ENCODE measurements around the gene C21orf91. TPM values are rescaled to one million over a fixed set of nuclear protein-coding genes. Genes with fewer than 3 reads are reported as not detected.

Gene C21orf91
- total RNA-seq, result 10 to 100 TPM in 1 of 4 donors, 1 to 10 TPM in 3; 6.0 to 12.9 (median 7.7) TPM

- no peak for TF ChIP-seq CTCF (IDR thresholded peaks at IDR 0.05; ENCODE audit: low read depth)
These were observed at the start of gene C21orf91 for GRCh38 chr21:17819114-17819876. TSS of gene C21orf91 (minus strand) at chr21:17819356. CDS start at chr21:17818318, 1,038 bp downstream.

- no peak for TF ChIP-seq CTCF (IDR thresholded peaks at IDR 0.05; ENCODE audit: low read depth)
These were observed 47.4 kb upstream of the C21orf91 start for GRCh38 chr21:17866590-17866989.

- no peak for TF ChIP-seq CTCF (IDR thresholded peaks at IDR 0.05; ENCODE audit: low read depth)
These were observed 40.5 kb upstream of the C21orf91 start for GRCh38 chr21:17859661-17860060.

DNA sequence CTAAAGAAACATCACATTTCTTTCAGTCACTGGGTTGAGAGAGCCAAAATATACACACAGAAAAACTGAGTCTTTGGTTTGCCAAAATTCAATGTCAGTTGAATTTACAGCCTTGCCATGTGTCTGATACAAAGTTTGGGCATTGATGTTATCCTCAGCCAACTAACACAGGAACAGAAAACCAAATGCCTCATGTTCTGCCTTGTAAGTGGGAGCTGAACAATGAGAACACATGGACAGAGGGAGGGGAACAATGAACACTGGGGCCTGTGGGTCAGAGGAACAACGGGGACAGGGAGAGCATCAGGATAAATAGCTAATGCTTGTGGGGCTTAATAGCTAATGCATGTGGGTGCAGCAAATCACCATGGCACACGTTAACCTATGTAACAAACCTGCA, 39.6 kb upstream of the C21orf91 start:
- TF ChIP-seq CTCF (IDR thresholded peaks at IDR 0.05; ENCODE audit: low read depth), result no peak

DNA sequence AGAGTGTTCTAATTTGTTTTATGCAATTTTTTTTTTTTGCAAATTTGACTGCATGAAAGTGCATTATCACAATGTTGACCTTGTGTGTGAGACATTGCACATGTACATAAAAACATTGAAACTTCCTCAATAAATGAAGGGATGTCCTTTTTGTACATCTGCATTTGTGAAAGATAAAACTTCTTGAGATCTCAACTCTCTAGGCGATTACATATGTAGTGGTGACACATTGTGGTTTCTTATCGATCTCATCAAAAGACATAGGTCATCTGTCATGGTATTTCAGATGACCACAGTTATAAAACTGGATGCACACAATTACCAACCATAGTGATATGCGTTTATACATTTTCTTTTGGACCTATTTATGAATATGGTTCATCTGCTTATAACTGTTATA, 35.6 kb upstream of the C21orf91 start:
- no peak for TF ChIP-seq CTCF (IDR thresholded peaks at IDR 0.05; ENCODE audit: low read depth)

- no peak for TF ChIP-seq CTCF (IDR thresholded peaks at IDR 0.05; ENCODE audit: low read depth)
These were observed 34.5 kb upstream of the C21orf91 start for GRCh38 chr21:17853393-17854275.

DNA sequence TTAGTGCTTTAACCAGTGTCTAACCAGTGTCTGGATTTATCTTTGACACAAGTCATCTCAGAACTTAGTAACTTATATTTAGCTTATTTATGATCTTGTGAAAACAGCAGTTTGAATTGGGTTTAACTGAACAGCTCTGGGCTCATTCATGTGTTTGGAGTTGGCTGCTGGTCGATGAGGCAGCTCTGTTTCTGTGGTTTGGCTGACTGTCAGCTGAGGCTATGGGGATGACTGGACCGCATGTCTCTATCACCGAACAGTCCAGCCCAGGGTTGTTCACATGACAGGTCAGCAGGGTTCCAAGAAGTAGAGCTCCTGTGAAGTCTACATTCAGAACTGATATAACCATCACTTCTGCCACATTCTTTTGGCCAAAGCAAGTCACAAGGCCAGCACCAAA, 29.1 kb upstream of the C21orf91 start:
- no peak for TF ChIP-seq CTCF (IDR thresholded peaks at IDR 0.05; ENCODE audit: low read depth)
